ENCODE measurements around the gene SPEM2.

DNA sequence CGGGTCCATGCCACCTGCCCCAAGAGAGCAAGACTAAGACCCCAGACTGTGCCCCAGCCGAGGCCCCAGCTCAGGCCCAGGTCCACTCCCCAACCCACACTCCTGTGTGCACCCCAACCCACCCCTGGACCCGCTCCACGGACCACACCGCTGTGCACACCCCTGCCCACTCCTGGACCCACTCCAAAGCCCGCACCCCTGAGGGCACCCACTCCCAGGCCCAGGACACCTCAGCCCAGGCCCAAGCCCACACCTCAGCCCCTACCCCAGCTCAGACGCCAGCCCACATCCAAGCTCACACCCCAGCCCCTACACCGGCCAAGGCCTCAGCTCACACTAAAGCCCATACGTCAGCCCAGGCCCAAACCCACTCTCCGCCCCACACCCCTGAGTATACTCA is 4.3 kb downstream of the SPEM2 start:
- TF ChIP-seq, protein P1, sequence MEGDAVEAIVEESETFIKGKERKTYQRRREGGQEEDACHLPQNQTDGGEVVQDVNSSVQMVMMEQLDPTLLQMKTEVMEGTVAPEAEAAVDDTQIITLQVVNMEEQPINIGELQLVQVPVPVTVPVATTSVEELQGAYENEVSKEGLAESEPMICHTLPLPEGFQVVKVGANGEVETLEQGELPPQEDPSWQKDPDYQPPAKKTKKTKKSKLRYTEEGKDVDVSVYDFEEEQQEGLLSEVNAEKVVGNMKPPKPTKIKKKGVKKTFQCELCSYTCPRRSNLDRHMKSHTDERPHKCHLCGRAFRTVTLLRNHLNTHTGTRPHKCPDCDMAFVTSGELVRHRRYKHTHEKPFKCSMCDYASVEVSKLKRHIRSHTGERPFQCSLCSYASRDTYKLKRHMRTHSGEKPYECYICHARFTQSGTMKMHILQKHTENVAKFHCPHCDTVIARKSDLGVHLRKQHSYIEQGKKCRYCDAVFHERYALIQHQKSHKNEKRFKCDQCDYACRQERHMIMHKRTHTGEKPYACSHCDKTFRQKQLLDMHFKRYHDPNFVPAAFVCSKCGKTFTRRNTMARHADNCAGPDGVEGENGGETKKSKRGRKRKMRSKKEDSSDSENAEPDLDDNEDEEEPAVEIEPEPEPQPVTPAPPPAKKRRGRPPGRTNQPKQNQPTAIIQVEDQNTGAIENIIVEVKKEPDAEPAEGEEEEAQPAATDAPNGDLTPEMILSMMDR (conservative IDR thresholded peaks at IDR 0.05) = no peak
- no peak for TF ChIP-seq ZFX (IDR thresholded peaks at IDR 0.05)

Data from C4-2B (cell line).